GM19193 (cell line): ENCODE measurements around the gene ASB4.

Experiments used
- POLR2A ChIP-seq: IDR thresholded peaks from 4 replicates; pipeline ENCODE4 v1.6.1; 2011; ENCODE audit not compliant: insufficient read depth, insufficient read length; ENCODE audit errors: extremely low read depth

ASB4 gene

DNA sequence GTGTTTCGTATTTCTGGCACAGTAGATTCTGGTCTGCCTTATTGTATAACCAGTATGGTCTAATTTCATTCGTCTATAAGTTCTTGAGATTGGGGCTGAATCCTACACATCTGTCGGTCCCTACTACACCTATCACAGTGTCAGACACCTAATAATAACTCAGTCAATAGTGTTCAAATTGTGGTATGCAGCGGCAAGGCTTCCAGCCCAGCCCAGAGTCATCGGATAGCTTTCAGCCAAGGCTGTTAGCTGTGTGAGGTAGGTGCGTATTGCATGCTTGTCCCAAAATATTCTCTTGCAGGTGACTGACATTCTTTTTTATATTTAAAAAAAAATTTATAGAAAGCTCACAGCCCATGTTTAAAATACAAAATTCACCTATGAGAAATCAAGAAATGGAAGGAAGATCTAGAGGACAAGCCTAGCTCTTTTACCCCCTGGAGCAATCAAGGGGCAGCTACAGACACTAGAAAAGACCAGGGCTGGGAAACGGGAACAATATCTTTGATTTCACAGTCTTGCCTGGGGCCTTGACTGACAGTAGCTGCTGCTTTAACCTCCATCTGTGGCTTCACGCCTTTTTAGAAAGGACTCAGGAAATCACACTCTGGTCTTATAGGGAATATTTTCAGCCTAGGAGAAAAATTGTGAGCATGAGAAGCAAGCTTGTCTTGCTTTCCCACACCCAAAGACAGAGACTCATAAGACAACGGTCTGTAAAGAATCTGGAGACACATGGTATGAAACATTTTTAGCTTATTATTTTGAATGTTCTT lies 9.5 kb upstream of the ASB4 start:
- TF ChIP-seq POLR2A, result no peak

GRCh38 chr7:95476904-95477594 lies 8.7 kb upstream of the ASB4 start:
- no peak for TF ChIP-seq POLR2A

GRCh38 chr7:95478272-95479037 lies 7.3 kb upstream of the ASB4 start:
- no peak for TF ChIP-seq POLR2A

- TF ChIP-seq POLR2A, result no peak
Measured at GRCh38 chr7:95479992-95480624, 5.6 kb upstream of the ASB4 start.

DNA sequence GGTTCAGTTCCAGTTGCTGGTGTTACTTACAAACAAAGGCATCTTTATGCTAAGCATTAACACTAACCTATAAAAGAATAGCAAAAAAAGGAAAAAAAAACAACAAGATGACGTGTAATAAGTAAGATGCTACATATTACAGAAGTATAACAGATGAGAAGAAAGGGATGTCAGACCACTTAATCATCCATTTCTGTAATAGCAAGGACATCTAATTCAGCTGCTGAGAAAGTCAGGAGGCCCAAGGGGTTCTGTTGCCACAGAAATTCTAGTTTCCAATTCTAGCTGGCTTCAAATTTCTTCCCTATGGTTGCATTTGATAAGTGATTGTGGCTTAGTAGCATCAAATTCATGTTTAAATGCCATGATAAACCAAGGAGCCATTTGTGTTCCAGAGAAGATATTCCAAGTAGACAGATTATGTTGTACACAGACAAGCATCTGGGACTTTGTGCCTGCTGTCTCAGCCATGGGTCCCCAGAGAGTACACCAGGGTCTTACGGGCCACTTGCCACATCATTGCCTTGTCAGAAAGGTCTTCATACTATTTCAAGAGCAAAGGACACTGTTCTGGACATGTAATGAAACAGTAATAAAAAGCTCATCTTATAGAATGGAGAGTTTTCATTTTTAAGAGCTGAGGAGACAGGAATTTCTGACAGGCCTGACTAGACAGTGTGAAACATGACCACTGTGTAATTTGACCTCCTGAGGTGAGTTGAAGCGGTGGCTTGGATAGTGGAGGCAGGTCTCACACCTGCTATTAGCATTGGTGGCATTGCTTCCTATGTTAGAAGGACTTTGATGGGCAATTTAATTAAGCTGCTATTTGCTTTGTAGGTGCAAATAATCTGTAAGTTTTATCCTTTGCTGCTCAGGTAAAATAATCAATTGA lies 4.2 kb upstream of the ASB4 start:
- TF ChIP-seq POLR2A, result no peak

DNA sequence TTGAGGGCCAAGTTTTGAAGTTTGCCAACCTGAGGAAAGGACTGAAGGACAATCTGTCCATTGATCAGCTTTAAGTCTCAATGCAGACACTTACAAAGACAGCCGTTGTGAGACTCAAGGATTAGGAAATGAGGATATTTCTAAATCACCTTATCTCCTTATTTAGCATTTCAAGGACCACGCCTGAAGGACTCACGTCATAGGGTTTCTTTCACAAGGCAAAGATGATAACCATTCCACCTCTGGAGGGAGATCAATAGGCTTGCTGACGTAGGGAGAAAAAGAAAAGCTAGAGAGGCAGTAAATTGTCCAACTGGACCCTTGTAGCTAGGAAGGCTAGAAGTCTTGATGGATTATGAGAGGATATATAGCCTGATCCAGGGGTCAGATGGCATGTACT lies 3.3 kb upstream of the ASB4 start:
- TF ChIP-seq POLR2A, result no peak

DNA sequence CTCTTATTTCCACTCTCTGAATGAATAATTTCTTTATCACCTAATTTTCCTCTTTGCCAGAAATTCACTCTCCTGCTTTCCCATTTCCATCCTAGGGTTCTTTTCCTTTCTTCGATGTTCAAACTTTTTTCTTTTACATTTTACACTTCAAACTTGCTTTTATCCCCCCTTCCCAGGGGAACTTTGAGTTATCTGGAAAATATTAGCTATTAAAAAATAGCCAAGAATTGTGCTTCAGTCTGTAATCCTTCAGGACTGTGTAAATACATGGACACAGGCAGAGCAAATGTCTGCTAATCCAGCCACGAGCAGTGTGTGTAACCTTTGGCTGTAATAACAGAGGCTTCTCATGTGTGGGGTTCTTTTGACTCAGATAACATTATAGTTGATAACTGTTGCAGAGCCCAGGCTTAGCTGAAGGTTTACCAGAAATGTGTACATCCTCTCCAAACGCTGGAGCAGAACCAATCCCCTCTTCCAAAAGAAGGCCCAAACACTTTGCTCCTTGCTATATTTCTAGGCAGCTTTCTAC lies 4.6 kb downstream of the ASB4 start:
- no peak for TF ChIP-seq POLR2A

DNA sequence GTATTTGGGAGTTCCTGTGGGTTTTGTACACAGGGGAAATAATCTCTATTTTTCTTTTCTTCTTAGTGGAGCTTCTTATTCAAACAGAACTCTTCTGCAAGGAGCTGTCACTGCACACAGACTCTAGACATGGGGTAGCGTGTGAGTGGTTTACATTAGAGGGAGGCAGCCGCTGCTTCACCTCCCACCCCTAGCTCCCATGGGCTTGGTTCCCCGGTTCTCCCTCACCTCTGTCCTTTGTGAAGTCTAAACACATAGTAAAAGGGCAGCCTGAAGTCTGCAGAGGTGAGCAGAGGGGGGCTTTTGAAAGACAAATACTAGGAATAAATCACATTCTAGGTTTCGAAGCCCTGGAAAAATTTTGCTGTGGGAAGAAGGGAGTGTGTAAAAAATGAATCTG lies 5.5 kb downstream of the ASB4 start:
- TF ChIP-seq POLR2A, result no peak

GRCh38 chr7:95491634-95492314 lies 6.0 kb downstream of the ASB4 start:
- no peak for TF ChIP-seq POLR2A

GRCh38 chr7:95493247-95493646 lies 7.5 kb downstream of the ASB4 start:
- no peak for TF ChIP-seq POLR2A

GRCh38 chr7:95493844-95494243 lies 8.1 kb downstream of the ASB4 start:
- no peak for TF ChIP-seq POLR2A

DNA sequence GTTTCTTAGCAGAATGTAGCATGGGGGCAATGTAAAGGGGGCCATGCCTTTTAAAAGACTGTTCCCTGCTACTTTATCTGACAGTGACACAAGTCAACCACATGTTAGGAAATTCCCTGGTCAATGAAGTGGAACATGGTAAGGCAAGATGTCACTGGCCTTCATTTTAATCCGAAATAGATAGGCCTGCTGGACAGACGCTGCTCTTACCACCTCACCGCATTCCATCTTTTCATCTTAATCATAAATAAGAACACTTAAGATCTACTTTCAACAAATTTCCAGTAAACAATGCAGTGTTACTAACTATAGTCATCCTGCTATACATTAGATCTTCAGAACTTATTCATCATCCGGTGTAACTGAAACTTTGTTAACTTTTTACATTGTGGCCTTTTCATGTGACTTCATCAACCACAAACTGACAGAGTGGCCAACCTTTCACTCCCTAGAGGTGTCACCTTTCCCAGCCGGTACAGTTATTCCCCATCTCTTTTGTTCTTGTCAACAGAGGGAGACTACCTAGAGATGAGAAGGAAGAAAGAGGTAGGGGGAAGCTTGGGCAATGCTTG lies 15.6 kb downstream of the ASB4 start:
- TF ChIP-seq POLR2A, result no peak

GRCh38 chr7:95502403-95502802 lies 16.7 kb downstream of the ASB4 start:
- no peak for TF ChIP-seq POLR2A
